HG03378 (cell line): ENCODE data around the gene TIMM13.
"Not testable (repeated sequence)": the region's sequence is repeated elsewhere in the genome, so short reads cannot be mapped to it uniquely, and the experiment has no call there.

ENCODE experiments used
- ATAC-seq: cut with Tn5 transposase; IDR thresholded peaks from one replicate; pipeline ENCODE4 v1.9.1; 2021; ENCODE audit warnings: mild to moderate bottlenecking, moderate library complexity; ENCODE audit not compliant: unreplicated experiment

The TIMM13 gene

DNA sequence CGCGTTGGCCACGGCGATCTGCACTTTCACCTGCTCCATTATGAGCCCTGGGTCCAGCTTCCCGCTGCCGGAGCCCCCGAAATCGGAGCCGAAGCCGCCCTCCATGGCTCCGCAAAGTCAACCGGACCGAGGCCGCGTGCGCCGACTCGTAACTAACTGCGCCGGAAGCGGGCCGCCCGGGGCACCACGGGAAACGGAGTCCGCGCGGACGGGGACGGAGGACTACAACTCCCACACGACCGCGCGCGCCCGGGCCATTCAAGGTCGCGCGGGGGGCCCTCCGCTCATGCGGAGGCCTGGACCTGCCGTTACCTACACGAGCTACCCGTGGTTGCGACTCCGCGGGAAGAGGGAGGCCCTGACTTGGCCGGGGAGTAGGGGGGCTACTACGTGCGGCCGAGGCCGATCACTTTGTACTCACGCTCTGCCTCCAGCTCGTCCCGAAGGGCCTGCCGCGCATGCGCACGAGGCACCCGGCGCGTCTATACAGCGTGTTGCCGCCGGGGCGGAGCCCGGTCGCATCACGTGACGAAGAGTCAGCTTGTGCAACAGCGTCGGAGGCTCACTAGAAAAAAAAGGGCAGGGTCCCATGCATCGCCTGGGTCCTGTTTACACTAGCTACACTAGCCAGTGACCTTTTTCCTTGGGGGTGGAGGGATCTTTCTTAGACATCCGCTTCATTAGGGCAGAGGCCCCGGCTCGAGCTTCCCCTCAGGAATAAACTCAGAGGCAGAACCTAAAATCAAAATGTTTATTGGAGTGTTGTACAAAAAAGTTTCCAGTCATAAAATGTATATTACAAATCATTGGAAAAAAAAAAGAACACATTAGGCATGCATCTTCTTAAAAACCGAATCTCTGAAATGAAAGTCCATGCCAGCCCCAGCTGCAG lies at the start of gene TIMM13:
Gene TIMM13 (minus strand): TSS at position 158 of the 892 bp plus-strand sequence. CDS start 53 bp downstream, at position 105.
- ATAC-seq: peak; percentile 53

DNA sequence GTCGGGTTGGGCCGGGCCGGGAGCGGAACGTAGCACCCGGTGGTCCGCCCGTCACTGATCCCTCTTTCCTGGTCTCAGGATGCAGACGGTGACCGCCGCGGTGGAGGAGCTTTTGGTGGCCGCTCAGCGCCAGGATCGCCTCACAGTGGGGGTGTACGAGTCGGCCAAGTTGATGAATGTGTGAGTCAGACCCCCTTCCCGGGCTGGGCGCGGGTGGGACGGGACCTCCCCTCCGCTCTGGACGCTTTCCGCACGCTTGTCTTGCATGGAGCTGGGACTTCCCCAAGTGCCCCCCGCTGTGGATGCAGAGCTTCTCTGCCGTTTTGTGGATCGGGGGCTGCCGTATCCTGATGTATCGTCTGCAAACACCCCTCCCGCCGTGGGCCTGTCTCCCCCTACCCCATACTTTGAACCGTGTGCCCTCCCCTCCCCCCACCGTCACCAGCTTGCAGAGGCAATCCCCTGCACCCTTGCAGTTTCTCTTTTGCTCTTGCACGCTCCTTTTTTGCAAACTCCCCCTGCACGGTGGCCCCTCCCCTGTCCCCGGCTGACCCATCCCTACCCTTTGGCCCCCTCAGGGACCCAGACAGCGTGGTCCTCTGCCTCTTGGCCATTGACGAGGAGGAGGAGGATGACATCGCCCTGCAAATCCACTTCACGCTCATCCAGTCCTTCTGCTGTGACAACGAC lies 49.2 kb upstream of the TIMM13 start:
- ATAC-seq: peak; percentile 2

GRCh38 chr19:2475702-2476450 lies 48.5 kb upstream of the TIMM13 start, which contains the start of gene GADD45B:
TSS of gene GADD45B (plus strand) at chr19:2476127. CDS start at chr19:2476359, 232 bp downstream.
- ATAC-seq: peak; percentile 64

DNA sequence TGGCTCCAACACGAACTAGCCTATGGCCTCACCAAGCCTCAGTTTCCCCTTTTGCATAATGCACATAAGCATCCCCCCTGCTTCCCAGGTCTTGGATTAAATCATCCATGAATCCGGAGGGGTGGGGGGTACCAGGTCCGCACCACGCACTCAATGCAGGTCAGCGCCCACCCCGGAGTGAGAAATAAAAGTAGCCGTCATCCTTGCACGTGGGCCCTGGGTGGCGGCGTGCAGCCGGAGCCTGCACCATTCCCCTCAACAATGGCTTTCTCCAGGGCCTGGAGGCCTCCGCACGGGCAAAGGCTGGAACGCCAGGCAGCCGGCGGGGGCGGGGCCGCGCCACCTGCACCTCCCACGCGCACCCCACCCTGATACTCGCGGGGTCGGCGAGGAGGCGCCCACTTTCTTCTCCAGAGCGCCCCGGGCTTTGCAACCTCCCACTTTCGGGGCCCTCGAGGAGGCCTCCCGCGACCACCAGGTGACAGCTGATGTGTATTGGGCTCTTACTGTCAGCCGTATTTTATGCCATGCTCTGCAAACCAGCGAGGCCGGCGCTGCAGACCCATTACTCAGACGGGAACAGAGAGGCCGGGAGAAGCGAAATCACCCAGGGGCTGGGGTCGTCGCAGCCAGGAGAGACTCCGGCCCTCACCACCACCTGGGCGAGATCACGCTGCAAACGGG lies 47.8 kb upstream of the TIMM13 start:
- ATAC-seq: no peak

DNA sequence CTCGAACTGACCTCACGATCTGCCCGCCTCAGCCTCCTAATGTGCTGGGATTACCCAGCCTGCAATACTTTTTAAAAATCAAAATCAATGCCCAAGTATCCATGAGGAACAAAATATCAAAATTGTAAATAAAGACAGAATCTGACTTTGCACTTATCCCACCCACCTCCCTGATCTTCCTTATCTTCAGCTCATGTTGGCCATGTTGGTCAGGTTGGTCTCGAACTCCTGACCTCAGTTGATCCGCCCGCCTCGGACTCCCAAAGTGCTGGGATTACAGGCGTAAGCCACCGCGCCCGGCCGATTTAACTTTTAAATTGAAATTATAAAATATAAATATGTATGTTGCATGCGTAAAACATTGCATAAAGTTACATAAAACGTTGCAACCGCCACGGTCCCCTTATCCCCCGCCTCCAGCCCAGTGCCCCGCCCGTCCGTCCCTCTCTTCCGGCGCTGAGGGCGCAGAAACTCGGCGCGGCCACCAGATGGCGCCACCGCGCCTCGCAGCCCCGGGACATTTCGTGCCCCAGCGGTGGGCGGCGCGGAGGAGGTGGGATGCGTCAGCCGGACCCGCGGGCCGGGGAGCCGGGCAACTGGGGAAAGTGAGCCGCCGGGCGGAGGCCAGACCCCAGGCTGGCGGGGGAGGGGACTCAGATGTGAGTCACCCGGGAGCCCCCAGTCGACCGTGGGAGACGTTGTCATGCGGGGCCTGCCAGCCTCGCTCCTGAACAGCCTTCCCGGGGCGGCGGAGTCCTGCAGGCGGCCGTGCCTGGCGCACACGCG lies 47.0 kb upstream of the TIMM13 start:
- no peak for ATAC-seq

DNA sequence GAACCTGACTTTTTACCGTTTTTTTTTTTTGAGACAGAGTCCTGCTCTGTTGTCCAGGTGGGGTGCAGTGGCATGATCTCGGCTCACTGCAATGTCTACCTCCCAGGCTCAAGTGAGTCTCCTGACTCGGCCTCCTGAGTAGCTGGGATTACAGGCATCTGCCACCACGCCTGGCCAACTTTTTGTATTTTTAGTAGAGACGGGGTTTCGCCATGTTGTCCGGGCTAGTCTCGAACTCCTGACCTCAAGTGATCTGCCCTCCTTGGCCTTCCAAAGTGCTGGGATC lies 42.5 kb upstream of the TIMM13 start:
- not testable (repeated sequence) for ATAC-seq

DNA sequence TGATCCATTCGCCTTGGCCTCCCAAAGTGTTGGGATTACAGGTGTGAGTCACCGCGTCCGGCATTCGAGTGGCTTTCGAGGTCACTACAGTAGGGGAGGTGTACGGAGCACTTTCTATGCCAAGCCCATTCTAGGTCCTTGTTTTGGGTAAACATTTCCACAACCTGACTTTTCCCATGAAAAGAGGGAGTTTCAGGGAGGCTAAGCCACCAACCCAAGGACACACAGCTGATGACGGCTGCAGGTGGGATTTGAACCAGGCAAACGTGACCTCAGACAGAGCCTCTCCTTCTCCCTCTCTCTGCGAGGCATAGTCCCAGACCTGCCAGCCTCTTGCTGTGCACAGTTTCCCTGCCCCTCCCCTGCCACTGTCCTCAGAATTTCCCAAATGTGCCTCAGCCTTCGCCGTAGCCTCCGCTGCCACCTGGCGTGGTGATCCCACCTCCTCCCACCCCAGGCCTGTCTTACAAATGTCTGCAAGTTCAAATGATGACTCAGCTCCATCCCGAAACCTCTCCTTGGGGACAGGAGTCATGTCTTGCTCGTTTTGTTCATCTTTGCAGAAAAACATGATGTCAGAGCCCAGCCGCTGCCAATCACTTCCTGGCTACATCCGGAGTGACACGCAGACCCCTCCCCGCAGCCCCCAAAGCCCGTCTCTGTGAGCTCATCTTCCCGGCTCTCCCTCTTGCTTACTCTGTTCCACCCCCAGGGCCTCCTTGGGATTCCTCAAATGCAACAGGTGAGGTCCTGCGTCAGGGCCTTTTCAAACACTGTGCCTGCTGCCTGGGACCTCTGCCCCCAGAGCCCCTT lies 41.9 kb upstream of the TIMM13 start:
- no peak for ATAC-seq

DNA sequence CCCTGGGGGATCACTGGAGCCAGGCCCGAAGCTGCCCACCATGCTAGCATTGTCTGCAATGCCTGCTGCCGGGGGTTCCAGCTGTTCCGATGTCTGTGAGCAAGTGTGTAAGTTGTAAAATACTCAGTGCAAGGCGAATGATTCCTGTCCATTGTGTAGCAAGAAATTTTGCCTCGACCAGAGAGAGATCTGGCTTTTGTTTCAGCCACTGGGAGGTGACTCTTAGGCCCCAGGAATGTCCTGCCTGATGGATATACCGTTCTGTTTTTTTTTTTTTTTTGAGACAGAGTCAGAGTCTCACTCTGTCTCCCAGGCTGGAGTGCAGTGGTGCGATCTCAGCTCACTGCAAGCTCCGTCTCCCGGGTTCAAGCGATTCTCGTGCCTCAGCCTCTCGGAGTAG lies 41.2 kb upstream of the TIMM13 start:
- no peak for ATAC-seq

DNA sequence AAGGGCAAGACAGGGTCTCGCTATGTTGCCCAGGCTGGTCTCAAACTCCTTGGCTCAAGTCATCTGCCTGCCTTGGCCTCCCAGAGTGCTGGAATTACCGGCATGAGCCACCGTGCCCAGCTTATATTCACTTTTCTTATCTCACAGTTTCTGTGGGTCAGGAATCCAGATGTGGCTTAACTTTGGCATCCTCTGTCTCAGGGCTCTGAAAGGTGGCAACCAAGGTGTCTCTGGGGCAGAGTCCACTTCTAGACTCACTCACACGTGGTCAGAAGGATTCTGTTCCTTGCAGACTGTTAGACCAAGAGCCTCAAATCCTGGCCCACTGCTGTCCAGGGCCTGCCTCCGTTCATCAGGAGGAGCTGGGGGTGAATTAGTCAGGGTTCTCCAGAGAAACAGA lies 37.0 kb upstream of the TIMM13 start:
- no peak for ATAC-seq

GRCh38 chr19:2463694-2464093 lies 36.3 kb upstream of the TIMM13 start:
- not testable (repeated sequence) for ATAC-seq

DNA sequence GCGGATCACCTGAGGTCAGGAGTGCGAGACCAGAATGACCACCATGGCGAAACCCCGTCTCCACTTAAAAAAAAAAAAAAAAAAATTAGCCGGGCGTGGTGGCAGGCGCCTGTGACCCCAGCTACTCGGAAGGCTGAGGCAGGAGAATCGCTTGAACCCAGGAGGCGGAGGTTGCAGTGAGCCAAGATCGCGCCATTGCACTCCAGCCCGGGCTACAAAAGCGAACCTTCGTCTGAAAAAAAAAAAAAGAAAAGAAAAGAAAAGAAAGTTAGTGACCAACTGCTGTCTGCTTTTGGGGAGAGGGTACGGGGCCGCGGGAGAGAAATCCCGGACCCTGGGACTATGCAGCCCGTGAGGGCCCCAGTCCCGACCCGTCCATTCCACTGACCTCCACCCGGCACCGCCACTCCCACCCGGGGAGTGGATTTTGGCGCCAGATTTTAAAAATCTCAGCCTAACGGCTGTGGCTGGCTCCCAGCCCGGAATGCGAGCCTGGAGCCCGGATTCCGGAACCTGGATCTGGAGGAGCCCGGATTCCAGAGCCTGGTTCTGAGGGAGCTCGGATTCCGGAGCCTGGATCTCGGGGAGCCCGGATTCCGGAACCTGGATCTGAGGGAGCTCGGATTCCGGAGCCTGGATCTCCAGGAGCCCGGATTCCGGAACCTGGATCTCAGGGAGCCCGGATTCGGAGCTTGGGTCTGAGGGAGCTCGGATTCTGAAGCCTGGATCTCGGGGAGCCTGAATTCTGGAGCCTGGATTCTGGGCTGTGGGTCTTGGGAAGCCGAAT lies 35.4 kb upstream of the TIMM13 start:
- ATAC-seq: no peak

GRCh38 chr19:2461751-2462634 lies 34.6 kb upstream of the TIMM13 start:
- no peak for ATAC-seq

- no peak for ATAC-seq
Observed at GRCh38 chr19:2460245-2460644, 32.9 kb upstream of the TIMM13 start.

DNA sequence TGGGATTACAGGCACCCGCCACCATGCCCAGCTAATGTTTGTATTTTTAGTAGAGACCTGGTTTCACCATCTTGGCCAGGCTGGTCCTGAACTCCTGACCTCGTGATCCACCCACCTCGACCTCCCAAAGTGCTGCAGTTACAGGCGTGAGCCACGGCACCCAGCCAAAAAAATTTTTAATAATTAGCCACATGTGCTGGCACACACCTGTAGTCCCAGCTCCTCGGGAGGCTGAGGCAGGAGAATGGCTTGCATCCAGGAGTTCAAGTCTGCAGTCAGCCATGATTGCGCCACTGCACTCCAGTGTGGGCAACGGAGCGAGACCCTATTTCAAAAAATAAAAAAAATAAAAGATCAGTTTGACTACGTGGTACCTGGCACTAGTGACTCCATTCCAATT lies 31.4 kb upstream of the TIMM13 start:
- not testable (repeated sequence) for ATAC-seq

DNA sequence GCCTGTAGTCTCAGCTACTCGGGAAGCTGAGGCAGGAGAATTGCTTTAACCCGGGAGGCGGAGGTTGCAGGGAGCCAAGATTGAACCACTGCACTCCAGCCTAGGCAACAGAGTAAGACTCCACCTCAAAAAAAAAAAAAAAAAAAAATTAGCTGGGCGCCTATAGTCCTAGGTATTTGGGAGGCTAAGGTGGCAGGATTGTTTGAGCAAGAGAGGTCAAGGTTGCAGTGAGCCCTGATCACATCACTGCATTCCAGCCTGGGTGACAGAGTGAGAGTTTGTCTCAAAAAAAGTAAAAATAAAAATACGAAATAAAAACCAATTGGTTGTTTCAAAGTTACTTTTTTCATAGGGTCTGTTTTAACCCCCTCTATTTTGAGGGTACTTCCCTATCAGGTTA lies 30.7 kb upstream of the TIMM13 start:
- no peak for ATAC-seq

DNA sequence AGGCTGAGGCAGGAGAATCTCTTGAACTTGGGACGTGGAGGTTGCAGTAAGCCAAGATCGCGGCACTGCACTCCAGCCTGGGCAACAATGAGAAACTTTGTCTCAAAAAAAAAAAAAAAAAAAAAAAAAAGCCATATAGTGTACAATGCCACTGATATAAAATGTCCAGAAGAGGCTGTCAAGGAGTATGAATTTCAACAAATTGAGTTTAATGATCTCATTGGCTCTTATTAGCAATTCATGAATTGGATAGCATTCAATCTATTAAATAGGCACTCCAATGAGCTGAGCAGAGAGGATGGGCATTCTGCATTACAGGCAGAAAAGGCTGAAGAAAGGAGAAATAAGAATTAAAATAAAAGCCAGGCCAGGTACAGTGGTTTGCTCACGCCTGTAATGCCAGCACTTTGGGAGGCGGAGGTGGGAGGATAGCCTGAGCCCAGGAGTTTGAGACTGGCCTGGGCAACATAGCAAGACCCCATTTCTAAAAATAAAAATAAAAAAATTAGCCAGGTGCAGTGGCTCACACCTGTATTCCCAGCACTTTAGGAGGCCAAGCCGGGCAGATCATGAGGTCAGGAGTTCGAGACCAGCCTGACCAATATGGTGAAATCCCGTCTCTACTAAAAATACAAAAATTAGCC lies 30.1 kb upstream of the TIMM13 start:
- ATAC-seq: no peak
